Purkinje cell (primary cell): ENCODE measurements around the gene ZNF277. TPM values are rescaled to one million over a fixed set of nuclear protein-coding genes. Genes with fewer than 3 reads are reported as not detected.

Experiments
- polyA plus RNA-seq: library from polyadenylated mRNA; unstranded; fragments of >200 nt; fragmentation: Nextera tagmentation; gene quantifications from 2 replicates; pipeline ENCODE4 v1.2.1, GENCODE V29; 2014

The ZNF277 gene
- 19.8 and 23.3 TPM in 2 replicates for polyA plus RNA-seq

GRCh38 chr7:112206238-112206990 is at the start of gene ZNF277, which contains the start of gene DOCK4:
Gene ZNF277 (plus strand): TSS chr7:112206695. CDS start chr7:112206717, 22 bp downstream.
Gene DOCK4 (minus strand): TSS chr7:112206399. CDS start chr7:112206138, 261 bp downstream.

Other genes with a start within 250 kb of the ZNF277 start
- 6.0 and 8.9 TPM in 2 replicates for gene DOCK4, start 296 bp upstream of the ZNF277 start, polyA plus RNA-seq
- gene IFRD1, start 243.8 kb downstream of the ZNF277 start, polyA plus RNA-seq, result 25.7 and 28.8 TPM in 2 replicates